ENCODE measurements around the gene GCGR. TPM values are rescaled to one million over a fixed set of nuclear protein-coding genes. Genes with fewer than 3 reads are reported as not detected.

Gene GCGR
- total RNA-seq, 1 donor = not detected

GRCh38 chr17:81802856-81803643 is 900 bp upstream of the GCGR start:
- TF ChIP-seq CTCF (IDR thresholded peaks at IDR 0.05; ENCODE audit: insufficient read depth, low read length) = no peak
- H3K4me3 ChIP-seq (ENCODE audit: low read depth, low read length) = no peak overlapping the region
- no peak for DNase-seq (ENCODE audit: low read depth)

GRCh38 chr17:81804559-81805399 is 829 bp downstream of the GCGR start:
- TF ChIP-seq CTCF (IDR thresholded peaks at IDR 0.05; ENCODE audit: insufficient read depth, low read length) = no peak
- DNase-seq (ENCODE audit: low read depth) = no peak
- no peak overlapping the region for H3K4me3 ChIP-seq (ENCODE audit: low read depth, low read length)

- DNase-seq (ENCODE audit: low read depth) = no peak
- TF ChIP-seq CTCF (IDR thresholded peaks at IDR 0.05; ENCODE audit: insufficient read depth, low read length) = no peak
- H3K4me3 ChIP-seq (ENCODE audit: low read depth, low read length) = no peak overlapping the region
Observed at GRCh38 chr17:81805707-81806460, 1.9 kb downstream of the GCGR start.

GRCh38 chr17:81806461-81807209 is 2.7 kb downstream of the GCGR start:
- TF ChIP-seq CTCF (IDR thresholded peaks at IDR 0.05; ENCODE audit: insufficient read depth, low read length) = no peak
- DNase-seq (ENCODE audit: low read depth) = no peak
- no peak overlapping the region for H3K4me3 ChIP-seq (ENCODE audit: low read depth, low read length)

- DNase-seq (ENCODE audit: low read depth) = no peak
- H3K4me3 ChIP-seq (ENCODE audit: low read depth, low read length) = no peak overlapping the region
- no peak for TF ChIP-seq CTCF (IDR thresholded peaks at IDR 0.05; ENCODE audit: insufficient read depth, low read length)
Observed at GRCh38 chr17:81807210-81807719, 3.3 kb downstream of the GCGR start.

- DNase-seq (ENCODE audit: low read depth) = no peak
- H3K4me3 ChIP-seq (ENCODE audit: low read depth, low read length) = no peak overlapping the region
- TF ChIP-seq CTCF (IDR thresholded peaks at IDR 0.05; ENCODE audit: insufficient read depth, low read length) = no peak
Observed at GRCh38 chr17:81807839-81808238, 3.9 kb downstream of the GCGR start.

All from fibroblast of the aortic adventitia (primary cell).